Right lobe of liver (tissue), 4 donors: ENCODE data around the gene GRB14.

Experiments used
- POLR2A ChIP-seq: fragments of 450-650 bp; IDR thresholded peaks from one replicate; pipeline ENCODE4 v1.6.1; 2017; ENCODE audit warnings: antibody characterized with exemption, mild to moderate bottlenecking
- TF ChIP-seq, protein P1 (sequence below), 4 donors: fragments of 200-600 bp in 3 of 4; fragments of 450-650 bp in 1 of 4; IDR thresholded peaks; one replicate each; pipeline versions ENCODE4 v1.5.1 to v1.8.0; 2016 to 2022; ENCODE audit warnings: antibody characterized with exemption in 4 of 4, mild to moderate bottlenecking in 2 of 4
- donor health status: DM: no; HTN: no; CAD: no.
- donor health status: DM: no; HTN: no; CAD: no.
- donor health status: DM: no; HTN: yes; CAD: no.

DNA sequence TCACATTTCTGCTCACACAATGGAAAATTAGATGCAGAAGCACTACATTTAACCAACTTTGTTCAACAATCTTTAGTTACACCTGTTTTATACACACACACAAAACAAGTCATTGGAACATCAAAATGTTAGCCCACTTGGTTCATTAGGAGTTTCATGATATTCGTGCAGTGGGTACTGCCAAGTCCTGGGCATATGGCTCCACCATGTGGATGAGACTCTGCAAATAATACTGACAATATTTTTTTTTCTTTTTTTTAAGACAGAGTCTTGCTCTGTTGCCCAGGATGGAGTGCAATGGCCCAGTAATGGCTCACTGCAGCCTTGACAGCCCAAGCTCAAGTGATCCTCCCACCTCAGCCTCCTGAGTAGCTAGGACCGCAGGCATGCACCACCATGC is 34.5 kb upstream of the GRB14 start:
- TF ChIP-seq, protein P1, sequence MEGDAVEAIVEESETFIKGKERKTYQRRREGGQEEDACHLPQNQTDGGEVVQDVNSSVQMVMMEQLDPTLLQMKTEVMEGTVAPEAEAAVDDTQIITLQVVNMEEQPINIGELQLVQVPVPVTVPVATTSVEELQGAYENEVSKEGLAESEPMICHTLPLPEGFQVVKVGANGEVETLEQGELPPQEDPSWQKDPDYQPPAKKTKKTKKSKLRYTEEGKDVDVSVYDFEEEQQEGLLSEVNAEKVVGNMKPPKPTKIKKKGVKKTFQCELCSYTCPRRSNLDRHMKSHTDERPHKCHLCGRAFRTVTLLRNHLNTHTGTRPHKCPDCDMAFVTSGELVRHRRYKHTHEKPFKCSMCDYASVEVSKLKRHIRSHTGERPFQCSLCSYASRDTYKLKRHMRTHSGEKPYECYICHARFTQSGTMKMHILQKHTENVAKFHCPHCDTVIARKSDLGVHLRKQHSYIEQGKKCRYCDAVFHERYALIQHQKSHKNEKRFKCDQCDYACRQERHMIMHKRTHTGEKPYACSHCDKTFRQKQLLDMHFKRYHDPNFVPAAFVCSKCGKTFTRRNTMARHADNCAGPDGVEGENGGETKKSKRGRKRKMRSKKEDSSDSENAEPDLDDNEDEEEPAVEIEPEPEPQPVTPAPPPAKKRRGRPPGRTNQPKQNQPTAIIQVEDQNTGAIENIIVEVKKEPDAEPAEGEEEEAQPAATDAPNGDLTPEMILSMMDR (IDR thresholded peaks at IDR 0.05): peak in 2 of 4 donors; percentile 4 to 17
- no peak for TF ChIP-seq POLR2A
